ENCODE results near the gene CDKN2A.
A peak's percentile ranks its signal among the peaks of the same experiment; 100 is the strongest.

Gene CDKN2A

GRCh38 chr9:21984101-21984500 lies 10.1 kb downstream of the CDKN2A start:
- Histone ChIP-seq H3K9ac (ENCODE audit: low read depth in 1 of 2, low read length in 2 of 2) (no peak overlapping the region), H3K27me3 (ENCODE audit: control insufficient read depth in 1 of 2, insufficient read depth in 2 of 2, low read length in 2 of 2) (peaks cover 15 to 75% of the 10 kb centered on the region in 2 donors), H3K4me1 (ENCODE audit: control insufficient read depth in 1 of 2, insufficient read depth in 2 of 2, low read length in 2 of 2) (no peaks in the 10 kb centered on the region), H3K4me3 (ENCODE audit: low read depth in 1 of 2, low read length in 2 of 2) (no peak overlapping the region), H3K27ac (ENCODE audit: low read depth, low read length) (no peak overlapping the region), H3K36me3 (ENCODE audit: control insufficient read depth in 1 of 2, insufficient read depth in 2 of 2, low read length in 2 of 2) (no peaks in the 10 kb centered on the region), H3K9me3 (ENCODE audit: control insufficient read depth in 1 of 2, low read length in 2 of 2) (no peaks in the 10 kb centered on the region)

GRCh38 chr9:21983561-21983935 lies 10.6 kb downstream of the CDKN2A start:
- Histone ChIP-seq H3K27ac (ENCODE audit: low read depth, low read length) (no peak overlapping the region), H3K27me3 (ENCODE audit: control insufficient read depth in 1 of 2, insufficient read depth in 2 of 2, low read length in 2 of 2) (peaks cover 20 to 75% of the 10 kb centered on the region in 2 donors), H3K4me3 (ENCODE audit: low read depth in 1 of 2, low read length in 2 of 2) (no peak overlapping the region), H3K9ac (ENCODE audit: low read depth in 1 of 2, low read length in 2 of 2) (no peak overlapping the region), H3K9me3 (ENCODE audit: control insufficient read depth in 1 of 2, low read length in 2 of 2) (no peaks in the 10 kb centered on the region), H3K4me1 (ENCODE audit: control insufficient read depth in 1 of 2, insufficient read depth in 2 of 2, low read length in 2 of 2) (no peaks in the 10 kb centered on the region), H3K36me3 (ENCODE audit: control insufficient read depth in 1 of 2, insufficient read depth in 2 of 2, low read length in 2 of 2) (no peaks in the 10 kb centered on the region)

- Histone ChIP-seq H3K36me3 (ENCODE audit: control insufficient read depth in 1 of 2, insufficient read depth in 2 of 2, low read length in 2 of 2) (no peaks in the 10 kb centered on the region), H3K9ac (ENCODE audit: low read depth in 1 of 2, low read length in 2 of 2) (no peak overlapping the region), H3K4me3 (ENCODE audit: low read depth in 1 of 2, low read length in 2 of 2) (no peak overlapping the region), H3K9me3 (ENCODE audit: control insufficient read depth in 1 of 2, low read length in 2 of 2) (no peaks in the 10 kb centered on the region), H3K4me1 (ENCODE audit: control insufficient read depth in 1 of 2, insufficient read depth in 2 of 2, low read length in 2 of 2) (no peaks in the 10 kb centered on the region), H3K27ac (ENCODE audit: low read depth, low read length) (no peak overlapping the region), H3K27me3 (ENCODE audit: control insufficient read depth in 1 of 2, insufficient read depth in 2 of 2, low read length in 2 of 2) (peaks cover 23 to 74% of the 10 kb centered on the region in 2 donors)
These were observed 11.2 kb downstream of the CDKN2A start for GRCh38 chr9:21982861-21983560.

- H3K9me3 ChIP-seq (ENCODE audit: control insufficient read depth in 1 of 2, low read length in 2 of 2), result no peaks in the 10 kb centered on the region
- H3K9ac ChIP-seq (ENCODE audit: low read depth in 1 of 2, low read length in 2 of 2), result no peak overlapping the region
- H3K4me1 ChIP-seq (ENCODE audit: control insufficient read depth in 1 of 2, insufficient read depth in 2 of 2, low read length in 2 of 2), result no peaks in the 10 kb centered on the region
- peaks cover 25 to 73% of the 10 kb centered on the region in 2 donors for H3K27me3 ChIP-seq (ENCODE audit: control insufficient read depth in 1 of 2, insufficient read depth in 2 of 2, low read length in 2 of 2)
- no peak overlapping the region for H3K27ac ChIP-seq (ENCODE audit: low read depth, low read length)
- no peaks in the 10 kb centered on the region for H3K36me3 ChIP-seq (ENCODE audit: control insufficient read depth in 1 of 2, insufficient read depth in 2 of 2, low read length in 2 of 2)
- H3K4me3 ChIP-seq (ENCODE audit: low read depth in 1 of 2, low read length in 2 of 2), result no peak overlapping the region
These were observed 11.8 kb downstream of the CDKN2A start for GRCh38 chr9:21982391-21982790.

- Histone ChIP-seq H3K27me3 (ENCODE audit: control insufficient read depth in 1 of 2, insufficient read depth in 2 of 2, low read length in 2 of 2) (peaks cover 68 to 79% of the 10 kb centered on the region in 2 donors), H3K27ac (ENCODE audit: low read depth, low read length) (no peak overlapping the region), H3K4me3 (ENCODE audit: low read depth in 1 of 2, low read length in 2 of 2) (no peak overlapping the region), H3K9me3 (ENCODE audit: control insufficient read depth in 1 of 2, low read length in 2 of 2) (no peaks in the 10 kb centered on the region), H3K9ac (ENCODE audit: low read depth in 1 of 2, low read length in 2 of 2) (no peak overlapping the region), H3K36me3 (ENCODE audit: control insufficient read depth in 1 of 2, insufficient read depth in 2 of 2, low read length in 2 of 2) (no peaks in the 10 kb centered on the region), H3K4me1 (ENCODE audit: control insufficient read depth in 1 of 2, insufficient read depth in 2 of 2, low read length in 2 of 2) (peaks cover 3 to 7% of the 10 kb centered on the region in 2 donors)
These were observed 17.8 kb downstream of the CDKN2A start for GRCh38 chr9:21976334-21976875.

- H3K9ac ChIP-seq (ENCODE audit: low read depth in 1 of 2, low read length in 2 of 2), result no peak overlapping the region
- no peaks in the 10 kb centered on the region for H3K36me3 ChIP-seq (ENCODE audit: control insufficient read depth in 1 of 2, insufficient read depth in 2 of 2, low read length in 2 of 2)
- H3K4me1 ChIP-seq (ENCODE audit: control insufficient read depth in 1 of 2, insufficient read depth in 2 of 2, low read length in 2 of 2), result peaks cover 3 to 7% of the 10 kb centered on the region in 2 donors
- peaks cover 83 to 90% of the 10 kb centered on the region in 2 donors for H3K27me3 ChIP-seq (ENCODE audit: control insufficient read depth in 1 of 2, insufficient read depth in 2 of 2, low read length in 2 of 2)
- H3K27ac ChIP-seq (ENCODE audit: low read depth, low read length), result no peak overlapping the region
- H3K4me3 ChIP-seq (ENCODE audit: low read depth in 1 of 2, low read length in 2 of 2), result peak overlapping the region; percentile 66 to 67
- H3K9me3 ChIP-seq (ENCODE audit: control insufficient read depth in 1 of 2, low read length in 2 of 2), result no peaks in the 10 kb centered on the region
These were observed 19.3 kb downstream of the CDKN2A start for GRCh38 chr9:21974722-21975409.

- Histone ChIP-seq H3K27me3 (ENCODE audit: control insufficient read depth in 1 of 2, insufficient read depth in 2 of 2, low read length in 2 of 2) (peaks cover 84 to 90% of the 10 kb centered on the region in 2 donors), H3K9me3 (ENCODE audit: control insufficient read depth in 1 of 2, low read length in 2 of 2) (no peaks in the 10 kb centered on the region), H3K4me1 (ENCODE audit: control insufficient read depth in 1 of 2, insufficient read depth in 2 of 2, low read length in 2 of 2) (peaks cover 3 to 7% of the 10 kb centered on the region in 2 donors), H3K27ac (ENCODE audit: low read depth, low read length) (no peak overlapping the region), H3K9ac (ENCODE audit: low read depth in 1 of 2, low read length in 2 of 2) (no peak overlapping the region), H3K4me3 (ENCODE audit: low read depth in 1 of 2, low read length in 2 of 2) (peak overlapping the region; percentile 66 to 67), H3K36me3 (ENCODE audit: control insufficient read depth in 1 of 2, insufficient read depth in 2 of 2, low read length in 2 of 2) (no peaks in the 10 kb centered on the region)
These were observed 19.9 kb downstream of the CDKN2A start for GRCh38 chr9:21974343-21974721.

- Histone ChIP-seq H3K9ac (ENCODE audit: low read depth in 1 of 2, low read length in 2 of 2) (no peak overlapping the region), H3K27ac (ENCODE audit: low read depth, low read length) (no peak overlapping the region), H3K27me3 (ENCODE audit: control insufficient read depth in 1 of 2, insufficient read depth in 2 of 2, low read length in 2 of 2) (peaks cover 91 to 92% of the 10 kb centered on the region in 2 donors), H3K36me3 (ENCODE audit: control insufficient read depth in 1 of 2, insufficient read depth in 2 of 2, low read length in 2 of 2) (no peaks in the 10 kb centered on the region), H3K4me3 (ENCODE audit: low read depth in 1 of 2, low read length in 2 of 2) (no peak overlapping the region), H3K4me1 (ENCODE audit: control insufficient read depth in 1 of 2, insufficient read depth in 2 of 2, low read length in 2 of 2) (peaks cover 3 to 7% of the 10 kb centered on the region in 2 donors), H3K9me3 (ENCODE audit: control insufficient read depth in 1 of 2, low read length in 2 of 2) (no peaks in the 10 kb centered on the region)
These were observed 21.8 kb downstream of the CDKN2A start for GRCh38 chr9:21972361-21972760.

GRCh38 chr9:21970800-21971640 lies 23.2 kb downstream of the CDKN2A start:
- H3K9me3 ChIP-seq (ENCODE audit: control insufficient read depth in 1 of 2, low read length in 2 of 2), result no peaks in the 10 kb centered on the region
- peaks cover 3 to 7% of the 10 kb centered on the region in 2 donors for H3K4me1 ChIP-seq (ENCODE audit: control insufficient read depth in 1 of 2, insufficient read depth in 2 of 2, low read length in 2 of 2)
- H3K27me3 ChIP-seq (ENCODE audit: control insufficient read depth in 1 of 2, insufficient read depth in 2 of 2, low read length in 2 of 2), result peaks cover 90 to 96% of the 10 kb centered on the region in 2 donors
- no peak overlapping the region for H3K27ac ChIP-seq (ENCODE audit: low read depth, low read length)
- H3K9ac ChIP-seq (ENCODE audit: low read depth in 1 of 2, low read length in 2 of 2), result no peak overlapping the region
- no peaks in the 10 kb centered on the region for H3K36me3 ChIP-seq (ENCODE audit: control insufficient read depth in 1 of 2, insufficient read depth in 2 of 2, low read length in 2 of 2)
- no peak overlapping the region for H3K4me3 ChIP-seq (ENCODE audit: low read depth in 1 of 2, low read length in 2 of 2)

Measured in duodenal mucosa (tissue), 2 donors.